ENCODE data around the gene TRMT10B. TPM values are rescaled to one million over a fixed set of nuclear protein-coding genes. Genes with fewer than 3 reads are reported as not detected.

The TRMT10B gene
- total and polyA plus RNA-seq, 2 of the 13 experiments (the other 11 are each of a cell fraction or from before 2014, with no cell fraction given), result 3.1 to 3.9 TPM

DNA sequence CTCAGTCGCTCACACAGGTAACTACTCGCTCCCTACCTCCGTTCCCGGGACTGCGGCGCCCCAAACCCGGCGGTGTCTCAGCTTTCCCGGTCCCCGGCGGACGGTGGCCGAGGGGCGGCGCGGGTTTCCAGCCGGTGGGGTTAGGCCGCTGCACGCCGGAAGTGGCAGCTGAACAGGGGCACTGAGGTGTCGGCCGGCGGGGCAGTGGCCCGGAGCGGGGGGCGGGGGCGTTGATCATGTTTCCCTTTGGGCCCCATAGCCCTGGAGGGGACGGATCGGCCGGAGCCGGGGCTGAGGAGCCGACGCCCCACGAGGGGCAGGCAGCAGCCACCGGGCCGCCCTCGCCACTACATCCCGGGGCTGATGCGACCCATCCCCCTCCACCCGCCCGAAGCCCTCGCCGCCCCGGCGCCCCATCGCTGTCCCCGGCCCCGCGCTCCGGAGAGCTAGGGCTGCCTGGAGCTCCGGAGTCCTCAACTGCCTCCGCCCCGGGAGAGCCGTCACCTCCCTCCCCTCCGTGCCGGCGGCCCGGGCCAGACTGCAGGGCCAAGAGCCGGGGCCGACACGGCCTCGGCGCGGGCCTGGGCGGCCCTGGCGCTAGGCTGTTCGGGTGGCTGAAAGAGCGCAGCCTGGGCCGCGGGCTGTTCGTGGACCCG is 47.2 kb downstream of the TRMT10B start, which contains the start of gene DCAF10 (continued):
- TF ChIP-seq, protein P1, sequence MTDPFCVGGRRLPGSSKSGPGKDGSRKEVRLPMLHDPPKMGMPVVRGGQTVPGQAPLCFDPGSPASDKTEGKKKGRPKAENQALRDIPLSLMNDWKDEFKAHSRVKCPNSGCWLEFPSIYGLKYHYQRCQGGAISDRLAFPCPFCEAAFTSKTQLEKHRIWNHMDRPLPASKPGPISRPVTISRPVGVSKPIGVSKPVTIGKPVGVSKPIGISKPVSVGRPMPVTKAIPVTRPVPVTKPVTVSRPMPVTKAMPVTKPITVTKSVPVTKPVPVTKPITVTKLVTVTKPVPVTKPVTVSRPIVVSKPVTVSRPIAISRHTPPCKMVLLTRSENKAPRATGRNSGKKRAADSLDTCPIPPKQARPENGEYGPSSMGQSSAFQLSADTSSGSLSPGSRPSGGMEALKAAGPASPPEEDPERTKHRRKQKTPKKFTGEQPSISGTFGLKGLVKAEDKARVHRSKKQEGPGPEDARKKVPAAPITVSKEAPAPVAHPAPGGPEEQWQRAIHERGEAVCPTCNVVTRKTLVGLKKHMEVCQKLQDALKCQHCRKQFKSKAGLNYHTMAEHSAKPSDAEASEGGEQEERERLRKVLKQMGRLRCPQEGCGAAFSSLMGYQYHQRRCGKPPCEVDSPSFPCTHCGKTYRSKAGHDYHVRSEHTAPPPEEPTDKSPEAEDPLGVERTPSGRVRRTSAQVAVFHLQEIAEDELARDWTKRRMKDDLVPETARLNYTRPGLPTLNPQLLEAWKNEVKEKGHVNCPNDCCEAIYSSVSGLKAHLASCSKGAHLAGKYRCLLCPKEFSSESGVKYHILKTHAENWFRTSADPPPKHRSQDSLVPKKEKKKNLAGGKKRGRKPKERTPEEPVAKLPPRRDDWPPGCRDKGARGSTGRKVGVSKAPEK (CRISPR knock-in tag; IDR thresholded peaks at IDR 0.05; ENCODE audit: borderline replicate concordance), result peak; percentile 87; the same call in 1 of the 2 replicates
- peak; percentile 58; the same call in 1 of the 2 replicates for TF ChIP-seq NKX3-1 (CRISPR knock-in tag; IDR thresholded peaks at IDR 0.05)
- no peak for TF ChIP-seq ATF1 (CRISPR knock-in tag; IDR thresholded peaks at IDR 0.05)
- TF ChIP-seq RCOR2 (CRISPR knock-in tag; IDR thresholded peaks at IDR 0.05), result peak; percentile 85
- no peak for TF ChIP-seq SOX6 (IDR thresholded peaks at IDR 0.05)
- TF ChIP-seq SOX6 (CRISPR knock-in tag; IDR thresholded peaks at IDR 0.05), result peak; percentile 81
- TF ChIP-seq DMAP1 (CRISPR knock-in tag; IDR thresholded peaks at IDR 0.05), result peak; percentile 95
- TF ChIP-seq LCORL (IDR thresholded peaks at IDR 0.05), result no peak
- TF ChIP-seq LCORL (CRISPR knock-in tag; IDR thresholded peaks at IDR 0.05), result peak; percentile 98
- TF ChIP-seq, protein P2, sequence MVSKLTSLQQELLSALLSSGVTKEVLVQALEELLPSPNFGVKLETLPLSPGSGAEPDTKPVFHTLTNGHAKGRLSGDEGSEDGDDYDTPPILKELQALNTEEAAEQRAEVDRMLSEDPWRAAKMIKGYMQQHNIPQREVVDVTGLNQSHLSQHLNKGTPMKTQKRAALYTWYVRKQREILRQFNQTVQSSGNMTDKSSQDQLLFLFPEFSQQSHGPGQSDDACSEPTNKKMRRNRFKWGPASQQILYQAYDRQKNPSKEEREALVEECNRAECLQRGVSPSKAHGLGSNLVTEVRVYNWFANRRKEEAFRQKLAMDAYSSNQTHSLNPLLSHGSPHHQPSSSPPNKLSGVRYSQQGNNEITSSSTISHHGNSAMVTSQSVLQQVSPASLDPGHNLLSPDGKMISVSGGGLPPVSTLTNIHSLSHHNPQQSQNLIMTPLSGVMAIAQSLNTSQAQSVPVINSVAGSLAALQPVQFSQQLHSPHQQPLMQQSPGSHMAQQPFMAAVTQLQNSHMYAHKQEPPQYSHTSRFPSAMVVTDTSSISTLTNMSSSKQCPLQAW (CRISPR knock-in tag; IDR thresholded peaks at IDR 0.05), result peak; percentile 97
- peak; percentile 53; the same call in 1 of the 2 replicates for TF ChIP-seq ZNF629 (CRISPR knock-in tag; conservative IDR thresholded peaks at IDR 0.05)
- peak; percentile 92 for TF ChIP-seq ZNF543 (CRISPR knock-in tag; IDR thresholded peaks at IDR 0.05)
- TF ChIP-seq YEATS2 (CRISPR knock-in tag; IDR thresholded peaks at IDR 0.05; ENCODE audit: borderline replicate concordance), result peak; percentile 95
- 0 out of 2 replicates have a peak, but pooled peaks have one; percentile 77 for TF ChIP-seq ZNF317 (CRISPR knock-in tag; IDR thresholded peaks at IDR 0.05)
- TF ChIP-seq ZNF660 (CRISPR knock-in tag; IDR thresholded peaks at IDR 0.05; ENCODE audit: borderline replicate concordance, low read depth), result peak; percentile 23; the same call in 1 of the 2 replicates
- no peak for TF ChIP-seq ZNF10 (CRISPR knock-in tag; IDR thresholded peaks at IDR 0.05; ENCODE audit: borderline replicate concordance, low read depth)
- TF ChIP-seq RBM22 (optimal IDR thresholded peaks at IDR 0.05; ENCODE audit: low read length), result peak; percentile 82
- peak; percentile 88 for TF ChIP-seq YY1 (IDR thresholded peaks at IDR 0.05; ENCODE audit: insufficient read depth, insufficient replicate concordance, low read depth, low read length)
- TF ChIP-seq, protein P3, sequence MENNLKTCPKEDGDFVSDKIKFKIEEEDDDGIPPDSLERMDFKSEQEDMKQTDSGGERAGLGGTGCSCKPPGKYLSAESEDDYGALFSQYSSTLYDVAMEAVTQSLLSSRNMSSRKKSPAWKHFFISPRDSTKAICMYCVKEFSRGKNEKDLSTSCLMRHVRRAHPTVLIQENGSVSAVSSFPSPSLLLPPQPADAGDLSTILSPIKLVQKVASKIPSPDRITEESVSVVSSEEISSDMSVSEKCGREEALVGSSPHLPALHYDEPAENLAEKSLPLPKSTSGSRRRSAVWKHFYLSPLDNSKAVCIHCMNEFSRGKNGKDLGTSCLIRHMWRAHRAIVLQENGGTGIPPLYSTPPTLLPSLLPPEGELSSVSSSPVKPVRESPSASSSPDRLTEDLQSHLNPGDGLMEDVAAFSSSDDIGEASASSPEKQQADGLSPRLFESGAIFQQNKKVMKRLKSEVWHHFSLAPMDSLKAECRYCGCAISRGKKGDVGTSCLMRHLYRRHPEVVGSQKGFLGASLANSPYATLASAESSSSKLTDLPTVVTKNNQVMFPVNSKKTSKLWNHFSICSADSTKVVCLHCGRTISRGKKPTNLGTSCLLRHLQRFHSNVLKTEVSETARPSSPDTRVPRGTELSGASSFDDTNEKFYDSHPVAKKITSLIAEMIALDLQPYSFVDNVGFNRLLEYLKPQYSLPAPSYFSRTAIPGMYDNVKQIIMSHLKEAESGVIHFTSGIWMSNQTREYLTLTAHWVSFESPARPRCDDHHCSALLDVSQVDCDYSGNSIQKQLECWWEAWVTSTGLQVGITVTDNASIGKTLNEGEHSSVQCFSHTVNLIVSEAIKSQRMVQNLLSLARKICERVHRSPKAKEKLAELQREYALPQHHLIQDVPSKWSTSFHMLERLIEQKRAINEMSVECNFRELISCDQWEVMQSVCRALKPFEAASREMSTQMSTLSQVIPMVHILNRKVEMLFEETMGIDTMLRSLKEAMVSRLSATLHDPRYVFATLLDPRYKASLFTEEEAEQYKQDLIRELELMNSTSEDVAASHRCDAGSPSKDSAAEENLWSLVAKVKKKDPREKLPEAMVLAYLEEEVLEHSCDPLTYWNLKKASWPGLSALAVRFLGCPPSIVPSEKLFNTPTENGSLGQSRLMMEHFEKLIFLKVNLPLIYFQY (CRISPR knock-in tag; IDR thresholded peaks at IDR 0.05; ENCODE audit: borderline replicate concordance), result peak; percentile 83; the same call in 1 of the 2 replicates
- peak; percentile 66; the same call in 1 of the 2 replicates for TF ChIP-seq ZNF615 (CRISPR knock-in tag; IDR thresholded peaks at IDR 0.05; ENCODE audit: borderline replicate concordance)
- no peak for TF ChIP-seq ATF7 (IDR thresholded peaks at IDR 0.05)
- TF ChIP-seq ATF7 (CRISPR knock-in tag; IDR thresholded peaks at IDR 0.05), result peak; percentile 55; the same call in 1 of the 2 replicates
- TF ChIP-seq KAT8 (CRISPR knock-in tag; IDR thresholded peaks at IDR 0.05), result peak; percentile 97
